H9 (cell line): ENCODE results near the gene MEIS2. TPM values are rescaled to one million over a fixed set of nuclear protein-coding genes. Genes with fewer than 3 reads are reported as not detected.

Experiments used
- DNase-seq: peaks from one replicate; pipeline ENCODE4 v3.0.0-alpha.2; 2017
- H2AFZ ChIP-seq: one replicate; pipeline ENCODE4 v1.6.1; 2013; ENCODE audit warnings: mild to moderate bottlenecking, low read length, control low read depth, moderate library complexity
- H2AK5ac ChIP-seq: 2 replicates; pipeline ENCODE4 v1.6.1; 2013; ENCODE audit warnings: low read length, control low read depth, mixed read lengths; ENCODE audit not compliant: insufficient read length
- H2BK120ac ChIP-seq: one replicate; pipeline ENCODE4 v1.6.1; 2013; ENCODE audit warnings: low read depth, mild to moderate bottlenecking, low read length, control low read depth, inconsistent platforms; ENCODE audit not compliant: poor library complexity, severe bottlenecking
- H2BK12ac ChIP-seq: 2 replicates; pipeline ENCODE4 v1.6.1; 2013; ENCODE audit warnings: low read length, control low read depth, mixed read lengths, low read depth; ENCODE audit not compliant: insufficient read length
- H2BK15ac ChIP-seq: 2 replicates; pipeline ENCODE4 v1.6.1; 2013; ENCODE audit warnings: low read depth, low read length, control low read depth
- H2BK20ac ChIP-seq: one replicate; pipeline ENCODE4 v1.6.1; 2013; ENCODE audit warnings: low read depth, mild to moderate bottlenecking, low read length, control low read depth, inconsistent platforms; ENCODE audit not compliant: poor library complexity, severe bottlenecking
- H2BK5ac ChIP-seq: 2 replicates; pipeline ENCODE4 v1.6.1; 2013; ENCODE audit warnings: low read length, control low read depth, mixed read lengths; ENCODE audit not compliant: insufficient read length
- H3K14ac ChIP-seq: 2 replicates; pipeline ENCODE4 v1.6.1; 2013; ENCODE audit warnings: low read length, control low read depth; ENCODE audit not compliant: insufficient read depth
- H3K18ac ChIP-seq: 2 replicates; pipeline ENCODE4 v1.6.1; 2013; ENCODE audit warnings: low read depth, mild to moderate bottlenecking, mixed read lengths, low read length, control low read depth; ENCODE audit not compliant: insufficient read length
- H3K23ac ChIP-seq: 2 replicates; pipeline ENCODE4 v1.6.1; 2013; ENCODE audit warnings: low read length, control low read depth, mixed read lengths, low read depth; ENCODE audit not compliant: insufficient read length
- H3K23me2 ChIP-seq: 2 replicates; pipeline ENCODE4 v1.6.1; 2013; ENCODE audit warnings: low read depth, mild to moderate bottlenecking, mixed read lengths, low read length, control low read depth; ENCODE audit not compliant: insufficient read length, poor library complexity, severe bottlenecking
- H3K27ac ChIP-seq: 2 replicates; pipeline ENCODE4 v1.5.1; 2013; ENCODE audit warnings: low read length, control low read depth, mixed read lengths, low read depth; ENCODE audit not compliant: insufficient read length
- H3K27me3 ChIP-seq: 2 replicates; pipeline ENCODE4 v1.6.1; 2013; ENCODE audit warnings: low read length, control low read depth, inconsistent platforms; ENCODE audit not compliant: insufficient read depth
- H3K4ac ChIP-seq: 2 replicates; pipeline ENCODE4 v1.6.1; 2013; ENCODE audit warnings: low read depth, mild to moderate bottlenecking, control low read depth, inconsistent platforms, low read length, moderate library complexity
- H3K4me1 ChIP-seq: 2 replicates; pipeline ENCODE4 v1.6.1; 2013; ENCODE audit warnings: low read length, control low read depth, inconsistent platforms; ENCODE audit not compliant: insufficient read depth
- H3K4me2 ChIP-seq: 2 replicates; pipeline ENCODE4 v1.6.1; 2013; ENCODE audit warnings: low read length, control low read depth, mixed read lengths; ENCODE audit not compliant: insufficient read length, insufficient read depth
- H3K56ac ChIP-seq: 2 replicates; pipeline ENCODE4 v1.6.1; 2013; ENCODE audit warnings: low read depth, mild to moderate bottlenecking, mixed read lengths, low read length, control low read depth; ENCODE audit not compliant: insufficient read length
- H3K79me1 ChIP-seq: 2 replicates; pipeline ENCODE4 v1.6.1; 2013; ENCODE audit warnings: low read depth, mild to moderate bottlenecking, moderate library complexity, low read length, control low read depth, inconsistent platforms; ENCODE audit not compliant: insufficient read depth, poor library complexity, severe bottlenecking
- H3K79me2 ChIP-seq: 2 replicates; pipeline ENCODE4 v1.6.1; 2013; ENCODE audit warnings: low read length, control low read depth, inconsistent platforms; ENCODE audit not compliant: insufficient read depth
- H3K9ac ChIP-seq: 2 replicates; pipeline ENCODE4 v1.6.1; 2013; ENCODE audit warnings: low read length, control low read depth, mixed read lengths; ENCODE audit not compliant: insufficient read length; ENCODE audit errors: extremely low read depth
- H3K9me3 ChIP-seq: one replicate; pipeline ENCODE4 v1.6.1; 2013; ENCODE audit warnings: low read depth, low read length, inconsistent platforms; ENCODE audit not compliant: control insufficient read depth
- H3T11ph ChIP-seq: one replicate; pipeline ENCODE4 v1.6.1; 2013; ENCODE audit warnings: mild to moderate bottlenecking, low read length, control low read depth, inconsistent platforms
- H4K20me1 ChIP-seq: one replicate; pipeline ENCODE4 v1.6.1; 2013; ENCODE audit not compliant: control insufficient read depth, insufficient read length, insufficient read depth
- H4K5ac ChIP-seq: 2 replicates; pipeline ENCODE4 v1.6.1; 2013; ENCODE audit warnings: low read depth, mild to moderate bottlenecking, mixed read lengths, low read length, control low read depth; ENCODE audit not compliant: insufficient read length
- H4K8ac ChIP-seq: replicated peaks from 2 replicates; pipeline ENCODE4 v1.6.1; 2013; ENCODE audit warnings: low read length, control low read depth, mixed read lengths, low read depth; ENCODE audit not compliant: insufficient read length
- H4K91ac ChIP-seq: 2 replicates; pipeline ENCODE4 v1.6.1; 2013; ENCODE audit warnings: low read depth, mild to moderate bottlenecking, moderate library complexity, mixed read lengths, low read length, control low read depth; ENCODE audit not compliant: insufficient read length
- H3K27ac Mint-ChIP-seq, 3 experiments: 2 replicates in 2 of 3; 3 replicates in 1 of 3; pipeline ENCODE4 v1.8.0; 2020 to 2021; ENCODE audit warnings: mixed read lengths in 3 of 3, mild to moderate bottlenecking in 1 of 3, moderate library complexity in 1 of 3
- H3K27me3 Mint-ChIP-seq: 2 replicates; pipeline ENCODE4 v1.8.0; 2021; ENCODE audit warnings: low read depth, mild to moderate bottlenecking, moderate library complexity, mixed read lengths
- H3K36me3 Mint-ChIP-seq, 3 experiments: 2 replicates in 2 of 3; 3 replicates in 1 of 3; pipeline ENCODE4 v1.8.0; 2020 to 2021; ENCODE audit warnings: low read depth in 3 of 3, mixed read lengths in 3 of 3; ENCODE audit not compliant: insufficient read depth in 1 of 3
- H3K4me1 Mint-ChIP-seq, 2 experiments: 2 replicates each; pipeline ENCODE4 v1.8.0; 2020; ENCODE audit warnings: mixed read lengths in 2 of 2
- H3K4me3 Mint-ChIP-seq, 2 experiments: 2 replicates in 1 of 2; 3 replicates in 1 of 2; pipeline ENCODE4 v1.8.0; 2020 to 2021; ENCODE audit warnings: mild to moderate bottlenecking in 2 of 2, mixed read lengths in 2 of 2, moderate library complexity in 1 of 2
- H3K9me3 Mint-ChIP-seq, 2 experiments: 2 replicates in 1 of 2; 3 replicates in 1 of 2; pipeline ENCODE4 v1.8.0; 2020; ENCODE audit warnings: mild to moderate bottlenecking in 2 of 2, mixed read lengths in 2 of 2, moderate library complexity in 1 of 2
- WGBS: extraction: QIAGEN DNeasy Blood & Tissue Kit; methylation state at CpG from one replicate; pipeline ENCODE4 v1.1.7; 2013; ENCODE audit warnings: missing lambda C conversion rate, low lambda C conversion rate, mixed read lengths; ENCODE audit not compliant: insufficient read length; ENCODE audit errors: extremely low coverage; 5-methylcytosine and 5-hydroxymethylcytosine counted together
- total RNA-seq: library from RNA; stranded (reverse); gene quantifications from 2 replicates; pipeline ENCODE4 v1.2.1, GENCODE V29; 2021
- TF ChIP-seq, protein P1 (sequence below): fragments of 200-600 bp; sonication (generic); conservative IDR thresholded peaks from 3 replicates; pipeline ENCODE4 v1.8.0; 2021; ENCODE audit warnings: antibody characterized with exemption, mild to moderate bottlenecking

MEIS2 gene
- total RNA-seq, 1 experiment from 2014 or later, result 0.35 TPM

DNA sequence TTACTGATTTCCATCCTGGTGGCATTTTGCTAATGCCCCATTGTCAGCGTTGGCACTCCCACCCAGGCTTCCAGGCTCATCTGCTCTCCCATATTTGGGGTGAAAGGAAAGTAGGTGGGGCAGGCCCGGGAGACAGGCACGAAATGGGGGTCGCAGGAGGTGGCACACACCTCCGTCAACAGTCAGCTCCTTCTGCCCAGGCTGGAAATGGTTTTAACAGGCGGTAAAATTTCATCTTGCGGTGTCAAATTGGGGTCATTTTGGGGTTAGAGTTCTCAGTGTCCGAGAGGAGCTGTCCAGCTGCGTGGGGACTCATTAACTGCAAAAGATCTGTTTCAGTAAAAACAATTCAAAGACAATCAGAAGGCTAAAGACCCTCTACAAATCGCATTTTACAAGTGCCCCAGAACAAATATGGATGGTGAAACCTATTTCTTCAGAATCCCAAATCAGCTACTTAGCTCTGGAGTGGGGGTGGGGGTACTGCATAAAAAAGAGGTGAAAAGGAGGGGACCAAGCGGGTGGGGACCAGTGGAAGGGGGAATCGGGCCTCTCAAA lies 4.2 kb upstream of the MEIS2 start:
- Histone ChIP-seq H3T11ph (no peak overlapping the region), H4K91ac (no peak overlapping the region), H3K27me3 (peaks cover 56% of the 10 kb centered on the region; the same call in 1 of the 2 replicates), H2BK5ac (no peak overlapping the region), H4K5ac (no peak overlapping the region), H3K9ac (no peak overlapping the region), H4K8ac (no peak overlapping the region), H2BK20ac (no peak overlapping the region), H3K14ac (no peak overlapping the region), H3K18ac (no peak overlapping the region), H2BK15ac (no peak overlapping the region), H3K79me2 (no peaks in the 10 kb centered on the region), H3K27ac (no peak overlapping the region), H2BK120ac (no peak overlapping the region), H3K4me1 (peaks cover 2% of the 10 kb centered on the region; the same call in 1 of the 2 replicates), H3K23me2 (peaks cover 45% of the 10 kb centered on the region), H3K4ac (no peak overlapping the region), H3K9me3 (no peaks in the 10 kb centered on the region), H3K23ac (no peak overlapping the region), H3K79me1 (no peaks in the 10 kb centered on the region), H2AK5ac (no peak overlapping the region), H3K56ac (no peak overlapping the region), H3K4me2 (no peak overlapping the region), H2AFZ (no peak overlapping the region), H2BK12ac (no peak overlapping the region), H4K20me1 (no peaks in the 10 kb centered on the region)
- peak overlapping the region in 1 of 2 experiments; percentile 60; a peak in 2 of 5 replicates for H3K4me3 Mint-ChIP-seq
- peaks cover 48 to 77% of the 10 kb centered on the region in 2 experiments for H3K4me1 Mint-ChIP-seq
- DNase-seq, result peak; percentile 31
- peaks cover 0 to 8% of the 10 kb centered on the region in 2 experiments; a peak in 3 of 5 replicates for H3K9me3 Mint-ChIP-seq
- WGBS, result no CpG with 5 or more reads among the region's 12 CpGs
- H3K27me3 Mint-ChIP-seq, result peaks cover 99% of the 10 kb centered on the region
- TF ChIP-seq, protein P1, sequence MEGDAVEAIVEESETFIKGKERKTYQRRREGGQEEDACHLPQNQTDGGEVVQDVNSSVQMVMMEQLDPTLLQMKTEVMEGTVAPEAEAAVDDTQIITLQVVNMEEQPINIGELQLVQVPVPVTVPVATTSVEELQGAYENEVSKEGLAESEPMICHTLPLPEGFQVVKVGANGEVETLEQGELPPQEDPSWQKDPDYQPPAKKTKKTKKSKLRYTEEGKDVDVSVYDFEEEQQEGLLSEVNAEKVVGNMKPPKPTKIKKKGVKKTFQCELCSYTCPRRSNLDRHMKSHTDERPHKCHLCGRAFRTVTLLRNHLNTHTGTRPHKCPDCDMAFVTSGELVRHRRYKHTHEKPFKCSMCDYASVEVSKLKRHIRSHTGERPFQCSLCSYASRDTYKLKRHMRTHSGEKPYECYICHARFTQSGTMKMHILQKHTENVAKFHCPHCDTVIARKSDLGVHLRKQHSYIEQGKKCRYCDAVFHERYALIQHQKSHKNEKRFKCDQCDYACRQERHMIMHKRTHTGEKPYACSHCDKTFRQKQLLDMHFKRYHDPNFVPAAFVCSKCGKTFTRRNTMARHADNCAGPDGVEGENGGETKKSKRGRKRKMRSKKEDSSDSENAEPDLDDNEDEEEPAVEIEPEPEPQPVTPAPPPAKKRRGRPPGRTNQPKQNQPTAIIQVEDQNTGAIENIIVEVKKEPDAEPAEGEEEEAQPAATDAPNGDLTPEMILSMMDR, result no peak
- no peak overlapping the region for H3K27ac Mint-ChIP-seq
- H3K36me3 Mint-ChIP-seq, result no peaks in the 10 kb centered on the region; a peak in 1 of 7 replicates
